GM10266 (cell line): ENCODE measurements around the gene TBXAS1.

Experiments used
- DNase-seq: peaks from one replicate; pipeline ENCODE4 v3.0.0; 2012; ENCODE audit errors: extremely low spot score
- TF ChIP-seq, protein P1 (sequence below): IDR thresholded peaks from 2 replicates; pipeline ENCODE4 v1.5.1; 2012; ENCODE audit warnings: mild to moderate bottlenecking, low read depth; ENCODE audit not compliant: control insufficient read depth, insufficient read depth; ENCODE audit errors: missing control alignments

Gene TBXAS1

DNA sequence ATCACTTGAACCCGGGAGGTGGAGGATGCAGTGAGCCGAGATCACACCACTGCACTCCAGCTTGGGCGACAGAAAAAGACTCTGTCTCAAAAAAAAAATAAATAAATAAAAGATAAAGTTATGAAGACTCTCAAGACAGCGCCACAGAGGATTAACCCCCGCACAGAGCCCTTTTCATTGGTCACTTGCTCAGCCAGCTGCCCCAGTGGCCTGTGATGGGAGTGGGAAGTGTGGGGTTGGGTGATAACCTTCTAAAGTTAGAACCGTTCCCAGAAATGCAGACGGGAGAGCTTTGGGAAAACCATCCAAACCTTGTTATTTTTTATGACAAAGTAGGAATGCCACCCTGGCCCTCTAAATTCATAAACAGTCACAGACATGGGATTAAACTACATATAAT is 176.3 kb downstream of the TBXAS1 start:
- TF ChIP-seq, protein P1, sequence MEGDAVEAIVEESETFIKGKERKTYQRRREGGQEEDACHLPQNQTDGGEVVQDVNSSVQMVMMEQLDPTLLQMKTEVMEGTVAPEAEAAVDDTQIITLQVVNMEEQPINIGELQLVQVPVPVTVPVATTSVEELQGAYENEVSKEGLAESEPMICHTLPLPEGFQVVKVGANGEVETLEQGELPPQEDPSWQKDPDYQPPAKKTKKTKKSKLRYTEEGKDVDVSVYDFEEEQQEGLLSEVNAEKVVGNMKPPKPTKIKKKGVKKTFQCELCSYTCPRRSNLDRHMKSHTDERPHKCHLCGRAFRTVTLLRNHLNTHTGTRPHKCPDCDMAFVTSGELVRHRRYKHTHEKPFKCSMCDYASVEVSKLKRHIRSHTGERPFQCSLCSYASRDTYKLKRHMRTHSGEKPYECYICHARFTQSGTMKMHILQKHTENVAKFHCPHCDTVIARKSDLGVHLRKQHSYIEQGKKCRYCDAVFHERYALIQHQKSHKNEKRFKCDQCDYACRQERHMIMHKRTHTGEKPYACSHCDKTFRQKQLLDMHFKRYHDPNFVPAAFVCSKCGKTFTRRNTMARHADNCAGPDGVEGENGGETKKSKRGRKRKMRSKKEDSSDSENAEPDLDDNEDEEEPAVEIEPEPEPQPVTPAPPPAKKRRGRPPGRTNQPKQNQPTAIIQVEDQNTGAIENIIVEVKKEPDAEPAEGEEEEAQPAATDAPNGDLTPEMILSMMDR: no peak
- DNase-seq: no peak

- DNase-seq: no peak
- TF ChIP-seq, protein P1: no peak
Observed at GRCh38 chr7:140005754-140006503, 176.9 kb downstream of the TBXAS1 start.

DNA sequence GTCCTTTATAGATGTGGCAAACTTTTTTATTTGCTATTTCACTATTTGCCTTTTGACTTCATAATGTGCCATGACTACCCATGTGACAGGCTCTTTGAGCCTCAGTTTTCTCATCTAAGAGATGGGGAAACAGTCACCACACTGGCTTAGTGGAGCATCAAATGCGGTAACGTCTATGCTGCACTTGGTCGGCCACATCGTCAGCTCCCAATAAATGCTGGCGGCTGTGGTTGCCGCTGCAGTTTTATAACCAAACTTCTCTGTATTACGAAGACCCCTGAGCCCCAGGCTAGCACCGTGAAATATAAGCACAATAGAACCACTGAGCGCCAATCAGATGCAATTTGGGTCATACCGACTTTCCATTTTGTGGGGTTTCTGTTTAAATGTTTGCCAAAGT is 177.5 kb downstream of the TBXAS1 start:
- no peak for DNase-seq
- TF ChIP-seq, protein P1: no peak

GRCh38 chr7:140007051-140007690 is 178.1 kb downstream of the TBXAS1 start:
- DNase-seq: no peak
- TF ChIP-seq, protein P1: no peak

- DNase-seq: no peak
- TF ChIP-seq, protein P1: no peak
Observed at GRCh38 chr7:140008755-140009610, 179.9 kb downstream of the TBXAS1 start.

GRCh38 chr7:140009735-140010134 is 180.7 kb downstream of the TBXAS1 start:
- no peak for DNase-seq
- TF ChIP-seq, protein P1: no peak
